Measurements from ENCODE around the gene MAN1A2.

GRCh38 chr1:117318426-117318825 lies 48.8 kb upstream of the MAN1A2 start:
- TF ChIP-seq, protein P1, sequence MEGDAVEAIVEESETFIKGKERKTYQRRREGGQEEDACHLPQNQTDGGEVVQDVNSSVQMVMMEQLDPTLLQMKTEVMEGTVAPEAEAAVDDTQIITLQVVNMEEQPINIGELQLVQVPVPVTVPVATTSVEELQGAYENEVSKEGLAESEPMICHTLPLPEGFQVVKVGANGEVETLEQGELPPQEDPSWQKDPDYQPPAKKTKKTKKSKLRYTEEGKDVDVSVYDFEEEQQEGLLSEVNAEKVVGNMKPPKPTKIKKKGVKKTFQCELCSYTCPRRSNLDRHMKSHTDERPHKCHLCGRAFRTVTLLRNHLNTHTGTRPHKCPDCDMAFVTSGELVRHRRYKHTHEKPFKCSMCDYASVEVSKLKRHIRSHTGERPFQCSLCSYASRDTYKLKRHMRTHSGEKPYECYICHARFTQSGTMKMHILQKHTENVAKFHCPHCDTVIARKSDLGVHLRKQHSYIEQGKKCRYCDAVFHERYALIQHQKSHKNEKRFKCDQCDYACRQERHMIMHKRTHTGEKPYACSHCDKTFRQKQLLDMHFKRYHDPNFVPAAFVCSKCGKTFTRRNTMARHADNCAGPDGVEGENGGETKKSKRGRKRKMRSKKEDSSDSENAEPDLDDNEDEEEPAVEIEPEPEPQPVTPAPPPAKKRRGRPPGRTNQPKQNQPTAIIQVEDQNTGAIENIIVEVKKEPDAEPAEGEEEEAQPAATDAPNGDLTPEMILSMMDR (conservative IDR thresholded peaks at IDR 0.05; ENCODE audit: low read depth, low read length): no peak
- TF ChIP-seq EZH2phosphoT487 (IDR thresholded peaks at IDR 0.05; ENCODE audit: borderline replicate concordance, low read length) (no peak), EZH2 (IDR thresholded peaks at IDR 0.05; ENCODE audit: low read length, unreplicated experiment) (no peak)
